Measurements from ENCODE around the gene HEMGN.

Gene HEMGN

GRCh38 chr9:97895695-97896332, 42.2 kb downstream of the HEMGN start:
- no peak for DNase-seq (ENCODE audit: low read depth)

GRCh38 chr9:97895211-97895610, 42.8 kb downstream of the HEMGN start:
- DNase-seq (ENCODE audit: low read depth) = no peak

DNA sequence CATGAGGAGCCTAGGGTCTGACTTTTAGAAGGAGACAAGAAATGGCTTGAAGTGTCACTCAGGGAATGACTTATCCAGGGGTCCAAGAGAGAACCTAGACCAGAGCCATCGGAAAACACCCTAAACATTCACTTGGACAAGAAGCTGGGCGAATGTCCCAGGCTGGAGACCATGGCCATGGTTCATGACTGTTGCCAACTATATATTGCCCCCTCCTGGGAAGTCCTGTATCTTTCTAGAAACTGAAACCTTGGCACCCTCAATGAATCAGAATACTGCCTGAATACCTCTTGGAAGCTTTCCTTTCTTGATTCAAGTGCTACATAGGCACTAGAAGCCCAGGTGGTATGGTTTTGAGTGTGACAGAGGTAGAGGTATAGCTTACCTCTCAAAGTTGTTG, 45.6 kb downstream of the HEMGN start:
- DNase-seq (ENCODE audit: low read depth) = no peak

DNA sequence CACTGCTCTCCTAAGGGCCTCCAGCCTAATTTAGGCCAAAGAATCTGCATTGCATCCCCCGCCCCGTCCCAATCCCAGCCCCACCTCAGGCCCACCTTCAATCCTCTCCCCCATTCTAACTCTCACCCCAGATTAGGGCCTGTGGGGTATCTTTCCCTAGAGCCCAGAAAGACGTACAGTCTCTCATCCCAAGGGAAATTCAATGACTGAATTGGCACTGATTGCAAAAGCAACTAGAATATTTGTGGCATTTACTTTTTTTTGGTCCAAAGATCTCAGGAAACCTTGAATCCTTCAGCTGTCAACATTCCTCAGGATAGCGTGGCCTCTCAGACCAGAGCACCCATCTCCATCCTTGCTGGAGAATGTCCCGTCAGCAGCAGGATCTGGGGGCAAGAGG, 46.2 kb downstream of the HEMGN start:
- no peak for DNase-seq (ENCODE audit: low read depth)

DNA sequence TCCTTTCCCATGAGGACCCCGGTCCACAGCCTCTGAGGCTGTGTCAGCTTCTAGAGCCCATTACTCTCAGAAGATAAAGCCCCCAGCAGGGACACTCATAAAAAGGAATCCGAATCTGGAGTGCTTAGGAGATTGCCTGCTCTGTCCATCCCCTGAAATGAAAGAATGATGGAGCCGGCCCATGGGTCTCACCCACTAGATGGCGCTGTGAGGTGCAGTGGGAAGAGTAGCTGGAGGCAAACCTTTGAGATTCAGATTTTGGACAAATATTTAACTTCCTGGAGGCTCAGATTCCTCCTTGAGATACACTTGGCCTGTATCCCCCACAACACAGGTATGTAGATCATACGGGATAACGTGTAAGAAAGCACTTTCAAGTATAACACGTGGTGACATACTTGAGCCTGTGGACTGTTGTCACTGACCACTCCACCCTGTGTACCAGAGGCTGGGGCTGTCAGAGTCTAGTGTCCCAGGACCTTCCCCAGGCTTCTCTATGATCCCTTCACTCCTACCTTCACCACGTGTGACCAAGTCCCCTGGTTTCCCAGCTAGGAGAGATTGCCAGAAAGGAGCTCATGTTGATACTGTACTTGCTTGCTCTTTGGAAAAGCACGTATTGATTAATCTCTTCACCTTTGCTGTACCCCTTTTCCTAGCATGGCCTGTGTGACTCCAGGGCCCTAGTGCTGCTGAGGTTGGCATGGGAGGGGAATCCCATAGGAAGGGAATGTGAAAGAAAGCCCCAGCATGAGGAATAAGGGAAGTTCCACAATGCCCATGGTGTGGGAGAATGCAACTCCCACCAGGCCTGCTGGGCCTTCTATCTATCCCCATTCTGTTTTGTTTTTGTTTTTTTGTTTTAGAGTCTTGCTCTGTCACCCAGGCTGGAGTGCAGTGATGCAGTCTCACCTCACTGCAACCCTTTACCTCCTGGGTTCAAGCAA, 47.8 kb downstream of the HEMGN start:
- DNase-seq (ENCODE audit: low read depth) = no peak

- no peak for DNase-seq (ENCODE audit: low read depth)
Measured at GRCh38 chr9:97880336-97880735, 57.6 kb downstream of the HEMGN start.

Measured in HS-27A (cell line).